ENCODE measurements around the gene DMKN.

The DMKN gene

DNA sequence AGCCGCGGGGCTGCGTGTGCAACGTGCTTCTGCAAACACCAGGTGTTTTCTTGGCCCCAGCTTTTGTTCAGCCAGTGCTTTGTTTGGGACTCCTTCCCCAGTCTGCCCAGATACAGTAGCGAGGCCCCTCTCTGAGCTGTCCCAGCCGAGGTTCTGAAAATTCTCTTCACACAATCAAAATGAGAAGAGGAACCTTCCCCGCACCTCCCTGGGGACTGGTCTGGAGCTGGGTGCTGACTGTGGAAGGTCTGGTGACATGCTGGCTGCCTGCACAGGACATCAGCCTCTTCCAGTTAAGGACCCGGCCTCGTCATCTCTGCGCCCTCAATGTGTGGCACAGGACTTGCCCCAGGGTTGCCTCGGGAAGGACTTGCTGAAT is 45.8 kb upstream of the DMKN start:
- TF ChIP-seq, protein P1, sequence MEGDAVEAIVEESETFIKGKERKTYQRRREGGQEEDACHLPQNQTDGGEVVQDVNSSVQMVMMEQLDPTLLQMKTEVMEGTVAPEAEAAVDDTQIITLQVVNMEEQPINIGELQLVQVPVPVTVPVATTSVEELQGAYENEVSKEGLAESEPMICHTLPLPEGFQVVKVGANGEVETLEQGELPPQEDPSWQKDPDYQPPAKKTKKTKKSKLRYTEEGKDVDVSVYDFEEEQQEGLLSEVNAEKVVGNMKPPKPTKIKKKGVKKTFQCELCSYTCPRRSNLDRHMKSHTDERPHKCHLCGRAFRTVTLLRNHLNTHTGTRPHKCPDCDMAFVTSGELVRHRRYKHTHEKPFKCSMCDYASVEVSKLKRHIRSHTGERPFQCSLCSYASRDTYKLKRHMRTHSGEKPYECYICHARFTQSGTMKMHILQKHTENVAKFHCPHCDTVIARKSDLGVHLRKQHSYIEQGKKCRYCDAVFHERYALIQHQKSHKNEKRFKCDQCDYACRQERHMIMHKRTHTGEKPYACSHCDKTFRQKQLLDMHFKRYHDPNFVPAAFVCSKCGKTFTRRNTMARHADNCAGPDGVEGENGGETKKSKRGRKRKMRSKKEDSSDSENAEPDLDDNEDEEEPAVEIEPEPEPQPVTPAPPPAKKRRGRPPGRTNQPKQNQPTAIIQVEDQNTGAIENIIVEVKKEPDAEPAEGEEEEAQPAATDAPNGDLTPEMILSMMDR (IDR thresholded peaks at IDR 0.05; ENCODE audit: insufficient read depth, missing control alignments): no peak
- FAIRE-seq (no peak), DNase-seq (ENCODE audit: insufficient read length, low spot score) (no peak)

DNA sequence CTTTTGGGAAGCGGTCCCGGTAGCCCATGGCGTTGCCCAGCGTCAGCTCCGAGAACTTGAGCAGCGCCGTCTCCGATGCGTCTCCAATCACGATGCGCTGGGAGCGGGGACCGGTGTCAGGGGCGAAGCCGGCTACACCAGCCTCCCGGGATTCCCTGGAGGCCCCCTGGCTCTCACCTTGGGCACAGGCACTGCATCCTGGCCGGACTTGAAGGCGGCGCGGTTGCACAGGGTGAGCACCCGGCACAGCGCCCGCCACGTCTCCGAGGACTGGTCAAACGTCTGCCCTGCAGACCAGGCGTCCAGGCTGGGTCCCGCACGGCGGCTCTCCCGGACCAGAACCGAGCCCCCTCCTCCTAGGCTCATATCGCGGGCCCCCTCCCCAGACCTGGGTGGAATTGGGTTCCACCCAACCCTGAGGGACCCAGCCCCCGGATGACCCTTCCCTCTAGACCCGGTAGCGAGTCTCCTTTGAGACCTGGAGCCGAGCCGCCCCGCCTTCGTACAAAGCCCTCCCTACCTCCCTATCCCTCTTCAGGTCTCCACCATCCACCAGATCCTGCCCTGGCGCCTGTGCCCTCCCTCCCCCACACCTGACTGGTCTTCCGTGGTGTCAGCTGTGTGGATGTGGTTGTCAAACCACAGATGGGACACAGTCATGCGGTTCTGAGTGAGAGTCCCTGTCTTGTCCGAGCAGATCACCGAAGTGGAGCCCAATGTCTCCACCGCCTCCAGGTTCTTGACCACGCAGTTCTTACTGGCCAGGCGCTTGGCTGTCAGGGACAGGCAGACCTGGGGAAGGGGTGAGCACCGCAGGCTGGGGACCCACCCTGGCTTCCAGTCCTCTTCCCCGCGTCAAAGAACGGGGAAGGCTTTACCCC is 45.2 kb upstream of the DMKN start:
- FAIRE-seq (no peak), DNase-seq (ENCODE audit: insufficient read length, low spot score) (no peak)
- TF ChIP-seq, protein P1 (IDR thresholded peaks at IDR 0.05; ENCODE audit: insufficient read depth, missing control alignments): no peak

DNA sequence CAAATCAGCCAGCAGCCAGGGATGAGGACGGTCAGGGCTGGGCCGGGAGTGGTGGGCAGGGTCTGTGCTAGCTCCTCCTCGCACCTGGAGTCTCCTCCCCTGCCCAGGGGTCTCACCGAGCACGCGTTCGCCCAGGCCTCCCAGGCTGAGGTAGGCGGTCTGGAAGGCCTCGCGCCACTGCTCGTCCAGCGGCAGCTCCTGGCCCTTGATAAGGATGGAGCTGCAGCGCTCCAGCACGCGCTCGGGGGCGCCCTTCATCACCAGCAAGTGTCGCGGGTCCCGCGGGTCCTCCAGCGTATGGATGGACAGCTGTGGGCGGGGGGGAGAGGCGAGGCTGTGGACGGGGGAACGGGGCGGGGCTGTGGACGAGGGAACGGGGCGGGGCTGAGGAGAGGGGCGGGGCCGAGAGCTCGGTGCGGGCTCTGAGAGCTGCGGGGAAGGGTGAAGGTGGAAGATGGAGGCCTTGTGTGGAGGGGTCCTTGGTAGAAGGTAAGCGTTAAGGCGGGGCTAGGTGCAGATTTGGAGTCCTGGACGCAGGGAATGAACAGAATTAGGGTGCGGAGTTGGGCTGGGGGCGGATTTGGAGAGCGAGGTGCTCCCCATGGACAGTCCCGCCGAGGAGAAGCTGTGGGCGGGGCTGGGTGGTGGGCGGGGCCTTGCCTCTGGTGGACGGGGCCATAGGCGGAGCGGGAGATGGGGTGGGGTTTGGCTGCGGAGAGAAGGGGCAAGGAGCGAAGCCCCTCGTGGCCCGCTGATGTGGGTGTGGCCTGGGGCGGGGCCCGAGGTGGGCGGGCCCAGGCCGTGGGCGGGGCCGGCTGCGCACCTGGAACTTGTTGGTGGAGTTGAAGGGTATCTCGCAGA is 44.3 kb upstream of the DMKN start:
- TF ChIP-seq, protein P1 (IDR thresholded peaks at IDR 0.05; ENCODE audit: insufficient read depth, missing control alignments): no peak

DNA sequence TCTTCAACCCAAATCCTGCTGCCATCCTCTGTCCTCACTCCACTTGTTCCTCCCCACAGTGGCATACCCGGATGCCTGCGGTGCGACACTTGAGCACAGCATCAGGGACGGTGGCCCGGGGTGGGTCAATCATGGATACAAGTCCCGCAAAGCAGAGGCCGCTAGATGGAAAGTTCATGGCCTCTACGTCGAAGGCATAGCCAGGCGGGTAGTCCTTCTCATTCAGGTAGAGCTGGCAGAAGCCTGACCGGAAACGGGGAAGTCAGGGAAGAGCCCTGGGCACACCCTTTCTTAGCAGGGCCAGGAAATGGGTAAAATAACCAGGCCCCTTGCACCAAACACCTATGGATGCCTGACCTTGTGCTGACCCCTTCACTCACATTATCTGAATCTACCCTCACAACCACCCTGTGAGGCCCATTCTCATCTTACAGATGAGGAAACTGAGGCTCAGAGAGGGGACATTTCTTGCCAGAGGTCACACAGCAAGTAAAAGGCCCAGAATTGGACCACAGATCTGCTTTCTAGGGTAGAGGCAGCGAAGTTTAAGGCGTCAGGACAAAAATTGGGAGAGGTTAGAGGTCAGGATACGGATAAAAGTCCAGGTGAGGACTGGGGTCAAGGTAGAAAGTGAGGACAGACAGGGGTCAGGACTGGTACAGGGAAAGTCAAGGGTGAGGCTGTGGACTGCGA is 43.5 kb upstream of the DMKN start:
- FAIRE-seq (no peak), DNase-seq (ENCODE audit: insufficient read length, low spot score) (no peak)
- TF ChIP-seq, protein P1 (IDR thresholded peaks at IDR 0.05; ENCODE audit: insufficient read depth, missing control alignments): no peak

More for the DNA sequence above, 44.3 kb upstream of the DMKN start:
- DNase-seq (ENCODE audit: insufficient read length, low spot score) (peak; percentile 79), FAIRE-seq (no peak)

DNA sequence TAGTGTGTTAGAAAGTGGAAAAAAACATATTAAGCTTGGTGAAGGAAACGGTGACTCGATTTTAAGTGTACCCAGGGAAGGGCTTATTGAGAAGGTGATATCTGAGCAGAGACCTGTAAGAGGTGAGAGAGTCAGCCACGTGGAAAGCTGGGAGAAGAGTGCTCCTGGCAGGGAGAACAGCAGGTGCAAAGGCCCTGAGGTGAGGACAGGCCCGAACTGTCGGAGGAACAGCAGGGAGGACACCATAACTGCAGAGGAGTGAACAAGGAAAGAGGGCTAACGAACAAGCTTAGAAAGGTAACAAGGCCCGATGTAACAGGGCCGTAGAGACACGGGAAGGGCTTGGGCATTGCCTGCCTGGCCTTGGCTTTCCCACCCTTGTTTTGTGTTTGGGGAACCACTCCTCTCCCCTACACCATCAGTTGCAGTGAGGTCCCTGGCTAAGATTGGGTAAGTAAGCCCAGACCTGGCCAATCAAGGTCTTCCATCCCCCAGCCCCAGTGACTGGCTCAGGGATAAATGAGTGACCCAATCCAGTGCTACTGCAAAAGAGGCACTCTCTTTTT is 42.7 kb upstream of the DMKN start:
- TF ChIP-seq, protein P1 (IDR thresholded peaks at IDR 0.05; ENCODE audit: insufficient read depth, missing control alignments): no peak
- DNase-seq (ENCODE audit: insufficient read length, low spot score): no peak
- no peak for FAIRE-seq

DNA sequence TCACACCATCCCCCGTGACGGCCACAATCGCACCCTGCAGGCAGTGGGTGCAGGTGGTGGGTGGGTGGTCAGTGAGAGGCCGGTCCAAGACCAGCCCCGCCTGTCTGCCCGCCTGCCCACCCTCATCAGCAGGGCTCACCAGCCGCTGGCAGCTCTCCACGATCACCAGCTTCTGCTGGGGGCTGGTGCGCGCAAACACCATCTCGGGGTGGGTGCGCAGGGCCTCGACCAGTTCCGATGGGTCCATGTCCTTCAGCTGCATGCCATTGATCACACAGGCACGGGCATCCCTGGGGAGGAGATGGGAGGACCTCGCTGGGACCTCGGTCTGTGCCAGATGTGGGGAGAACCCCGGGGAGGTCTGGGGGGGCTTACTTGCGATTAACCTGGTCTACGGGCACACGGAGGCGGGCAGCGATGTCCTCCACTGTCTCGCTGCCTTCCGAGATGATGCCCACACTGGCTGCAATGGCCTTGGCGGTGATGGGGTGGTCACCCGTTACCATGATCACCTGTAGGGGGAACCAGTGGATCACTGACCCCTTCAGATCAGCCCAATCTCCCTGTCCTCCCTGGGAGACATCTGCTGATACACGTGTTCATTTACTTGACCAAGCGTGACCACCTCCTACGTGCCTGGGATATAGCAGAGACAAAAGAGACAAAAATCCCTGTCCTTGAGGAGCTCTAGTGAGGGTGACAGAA is 42.0 kb upstream of the DMKN start:
- DNase-seq (ENCODE audit: insufficient read length, low spot score) (no peak), FAIRE-seq (no peak)
- TF ChIP-seq, protein P1 (IDR thresholded peaks at IDR 0.05; ENCODE audit: insufficient read depth, missing control alignments): peak; percentile 13

Measured in D721Med (cell line).